K562 (cell line): ENCODE measurements around the gene TESMIN. TPM values are rescaled to one million over a fixed set of nuclear protein-coding genes. Genes with fewer than 3 reads are reported as not detected.

ENCODE experiments used
- ATAC-seq: fragments of 200-7000 bp; cut with Tn5 transposase; 3 replicates; pipeline ENCODE4 v1.9.1; 2020; ENCODE audit warnings: moderate library complexity
- BruUV-seq: library from RNA; stranded (reverse); fragments of 400-500 nt; replicated peaks from 2 replicates; lab custom pipeline; 2021; lab: Mats Ljungman, UMichigan
- CTCF ChIA-PET: fragments of 300-600 bp; formaldehyde crosslinking; extraction: SDS; loops from one replicate; lab custom pipeline; 2021; ENCODE audit warnings: low intra/inter-chr PET ratio; lab: Yijun Ruan, JAX
- POLR2A ChIA-PET: fragments of 300-600, 350-650 bp; sonication (Branson Sonifier 250); formaldehyde crosslinking; extraction: SDS; loops from one replicate; lab custom pipeline; 2021; ENCODE audit warnings: antibody characterized with exemption, inconsistent platforms; lab: Yijun Ruan, JAX
- DNase-seq, 4 experiments: peaks; one replicate each; pipeline versions ENCODE4 v3.0.0 to v3.0.0-alpha.2; 2011 to 2018; ENCODE audit warnings: low spot score in 3 of 4, mixed read lengths in 3 of 4; ENCODE audit errors: extremely low read depth in 1 of 4
- FAIRE-seq: peaks from 2 replicates; lab custom pipeline; 2011; peaks lifted over from hg19 to GRCh38; lab: Jason Lieb, UNC
- H2AFZ ChIP-seq: 2 replicates; pipeline ENCODE4 v1.6.0; 2011; ENCODE audit warnings: low read depth, low read length, control low read depth, inconsistent platforms
- H3K27ac ChIP-seq: fragments of 200-600 bp; 3 replicates; pipeline ENCODE4 v1.8.0; 2011; ENCODE audit warnings: low read depth, mild to moderate bottlenecking, control low read depth, inconsistent platforms, low read length, moderate library complexity, mixed read lengths; ENCODE audit errors: extremely low read depth
- H3K27me3 ChIP-seq, 2 experiments: fragments of 300-600 bp in 1 of 2; 2 replicates in 1 of 2; 3 replicates in 1 of 2; pipeline versions ENCODE4 v1.6.0 to v1.8.0; 2011; ENCODE audit warnings: inconsistent platforms in 2 of 2, low read length in 2 of 2, mild to moderate bottlenecking in 1 of 2, mixed read lengths in 1 of 2, moderate library complexity in 1 of 2; ENCODE audit not compliant: control insufficient read depth in 2 of 2, insufficient read depth in 2 of 2
- H3K36me3 ChIP-seq: fragments of 300-600 bp; 3 replicates; pipeline ENCODE4 v1.8.0; 2011; ENCODE audit warnings: mild to moderate bottlenecking, low read length, inconsistent platforms; ENCODE audit not compliant: control insufficient read depth, insufficient read depth
- H3K4me1 ChIP-seq, 2 experiments: fragments of 200-600 bp in 1 of 2; replicated peaks in 1 of 2; 2 replicates in 1 of 2; 3 replicates in 1 of 2; pipeline versions ENCODE4 v1.5.1 to v1.8.0; 2011; ENCODE audit warnings: inconsistent platforms in 2 of 2, low read length in 2 of 2, mild to moderate bottlenecking in 1 of 2, mixed read lengths in 1 of 2, moderate library complexity in 1 of 2; ENCODE audit not compliant: control insufficient read depth in 2 of 2, insufficient read depth in 2 of 2
- H3K4me2 ChIP-seq: 2 replicates; pipeline ENCODE4 v1.6.1; 2011; ENCODE audit warnings: low read length, control low read depth, inconsistent platforms, mixed read lengths; ENCODE audit not compliant: insufficient read depth
- H3K4me3 ChIP-seq: fragments of 200-600 bp; sonication (generic), shearing (Covaris generic); 2 replicates; pipeline ENCODE4 v1.5.1; 2016; ENCODE audit warnings: control low read depth, inconsistent platforms
- H3K79me2 ChIP-seq: fragments of 200-600 bp; 3 replicates; pipeline ENCODE4 v1.8.0; 2011; ENCODE audit warnings: low read length, inconsistent platforms; ENCODE audit not compliant: control insufficient read depth, insufficient read depth
- H3K9ac ChIP-seq, 2 experiments: 2 replicates each; pipeline versions ENCODE4 v1.6.0 to v1.6.1; 2011; ENCODE audit warnings: low read depth in 2 of 2, low read length in 2 of 2, control low read depth in 1 of 2, inconsistent platforms in 1 of 2, mild to moderate bottlenecking in 1 of 2, mixed read lengths in 1 of 2; ENCODE audit not compliant: insufficient read depth in 1 of 2
- H3K9me1 ChIP-seq: one replicate; pipeline ENCODE4 v1.6.0; 2011; ENCODE audit warnings: inconsistent platforms, mild to moderate bottlenecking, low read length, moderate library complexity; ENCODE audit not compliant: control insufficient read depth, insufficient read depth
- H3K9me3 ChIP-seq: replicated peaks from 2 replicates; pipeline ENCODE4 v1.5.1; 2011; ENCODE audit warnings: low read depth, low read length, inconsistent platforms; ENCODE audit not compliant: control insufficient read depth, insufficient read depth
- H4K20me1 ChIP-seq: replicated peaks from 2 replicates; pipeline ENCODE4 v1.6.1; 2011; ENCODE audit warnings: low read length, inconsistent platforms, mixed read lengths; ENCODE audit not compliant: control insufficient read depth, insufficient read depth
- FUS ChIP-seq: fragments of 200-400 bp; formaldehyde crosslinking; optimal IDR thresholded peaks from 2 replicates; pipeline ENCODE3; 2017; ENCODE audit warnings: low read depth, low read length
- KDM2B ChIP-seq: fragments of 250-450 bp; sonication (Bioruptor Pico); IDR thresholded peaks from 2 replicates; pipeline ENCODE4 v1.8.0; 2021; ENCODE audit warnings: mild to moderate bottlenecking, moderate library complexity
- POLR2B ChIP-seq: fragments of 450-650 bp; IDR thresholded peaks from 2 replicates; pipeline ENCODE4 v1.6.1; 2018; ENCODE audit warnings: low read depth; ENCODE audit not compliant: partially characterized antibody
- RREB1 ChIP-seq: fragments of 250-450 bp; sonication (Bioruptor Pico); IDR thresholded peaks from 2 replicates; pipeline ENCODE4 v1.4.0; 2020
- SAFB ChIP-seq: fragments of 200-400 bp; formaldehyde crosslinking; IDR thresholded peaks from 2 replicates; pipeline ENCODE4 v1.6.1; 2017; ENCODE audit warnings: low read depth, low read length, borderline replicate concordance
- ZNF277 ChIP-seq: fragments of 250-450 bp; sonication (Bioruptor Pico); IDR thresholded peaks from 2 replicates; pipeline ENCODE4 v1.8.0; 2022; ENCODE audit warnings: inconsistent platforms, mild to moderate bottlenecking, moderate library complexity, borderline replicate concordance
- ZNF324 ChIP-seq: fragments of 250-450 bp; sonication (Bioruptor Pico); IDR thresholded peaks from 2 replicates; pipeline ENCODE4 v1.4.0; 2020; ENCODE audit warnings: mild to moderate bottlenecking
- WGBS: fragments of 100-300 bp; shearing (Covaris generic); methylation state at CpG from one replicate; pipeline ENCODE4 v1.1.6; 2016; ENCODE audit warnings: low coverage, mixed read lengths; ENCODE audit not compliant: insufficient coverage; ENCODE audit errors: missing lambda C conversion rate; 5-methylcytosine and 5-hydroxymethylcytosine counted together
- in situ Hi-C: fragments of 300-500 bp; cut with MboI; formaldehyde crosslinking; loops from 4 replicates; pipeline ENCODE4 v1.15.0; 2018; ENCODE audit warnings: inconsistent platforms, mixed read lengths
- intact Hi-C: fragments of 100-400 bp; cut with micrococcal nuclease; formaldehyde crosslinking; loops from 2 replicates; pipeline ENCODE4 v1.14.2; 2022
- polyA plus RNA-seq, 8 experiments: library from polyadenylated mRNA; depleted of rRNA in 4 of 8; stranded (reverse) in 5 of 8; unstranded in 3 of 8; fragments of >200 nt; fragmentation: Nextera tagmentation in 2 of 8; fragmentation: Illumina TruSeq in 1 of 8; extraction: Ambion mirVana in 2 of 8; extraction: Trizol in 1 of 8; gene quantifications; 2 replicates each; pipeline versions ENCODE4 v1.2.1 to v1.2.3, GENCODE V29; 2011 to 2014; ENCODE audit warnings: inconsistent platforms in 1 of 8, missing spikeins in 1 of 8
- total RNA-seq, 7 experiments: library from RNA; depleted of rRNA in 6 of 7; stranded (reverse); fragments of >200 nt in 6 of 7; fragmentation: Illumina TruSeq in 2 of 7; extraction: Trizol in 2 of 7; gene quantifications; 2 replicates each; pipeline versions ENCODE4 v1.2.1 to v1.2.3, GENCODE V29; 2011 to 2021; ENCODE audit warnings: low replicate concordance in 1 of 7

TESMIN gene
- total and polyA plus RNA-seq, 9 of the 15 experiments (the other 6 are each of a cell fraction or from before 2014, with no cell fraction given), result 8.9 to 50.5 (median 15.0) TPM

GRCh38 chr11:68748061-68748460 is 3.3 kb downstream of the TESMIN start:
- Histone ChIP-seq H3K9me1 (no peaks in the 10 kb centered on the region), H3K4me2 (no peak overlapping the region), H3K9ac (no peak overlapping the region), H3K4me3 (no peak overlapping the region), H3K36me3 (peaks cover 57% of the 10 kb centered on the region), H3K4me1 (peaks cover 0 to 19% of the 10 kb centered on the region in 2 experiments; a peak in 3 of 5 replicates)
- CTCF ChIA-PET, result no interaction called here
- no peak for FAIRE-seq
- POLR2A ChIA-PET, result interaction anchor here (0.9 kb wide), 1 partner anchor 16 kb away, joined by 3 read pairs; no protein-coding TSS in a partner anchor
- WGBS, result 88% methylated on average over 2 of the region's 2 CpGs
- no peak for TF ChIP-seq ZNF324 (CRISPR knock-in tag)
- TF ChIP-seq POLR2B, result no peak
- TF ChIP-seq SAFB, result no peak
- no peak for TF ChIP-seq FUS
- no peak for TF ChIP-seq KDM2B
- no peak for TF ChIP-seq RREB1 (CRISPR knock-in tag)
- no peak for TF ChIP-seq ZNF277 (CRISPR knock-in tag)
- TF ChIP-seq, all 486 proteins: peak for 0
- in situ Hi-C loops (no loop called here), intact Hi-C loops (no loop called here)
- ATAC-seq (no peak), DNase-seq (no peak)
- no TSS peak for BruUV-seq
- H3K27me3 ChIP-seq, result no peaks in the 10 kb centered on the region
- no peaks in the 10 kb centered on the region for H4K20me1 ChIP-seq
- H3K27ac ChIP-seq, result no peak overlapping the region
- no peaks in the 10 kb centered on the region for H3K9me3 ChIP-seq
- peaks cover 13% of the 10 kb centered on the region for H3K79me2 ChIP-seq
- H2AFZ ChIP-seq, result no peak overlapping the region
